GM06990 (cell line): Measurements from ENCODE around the gene JRKL.

Experiments used
- DNase-seq: peaks from one replicate; pipeline ENCODE4 v3.0.0-alpha.2; 2011; ENCODE audit not compliant: insufficient read length; ENCODE audit errors: extremely low read depth
- H3K27me3 ChIP-seq: replicated peaks from 2 replicates; pipeline ENCODE4 v1.6.0; 2011; ENCODE audit warnings: low read length; ENCODE audit not compliant: control insufficient read depth, insufficient read depth
- H3K36me3 ChIP-seq: 2 replicates; pipeline ENCODE4 v1.5.1; 2011; ENCODE audit warnings: low read length; ENCODE audit not compliant: control insufficient read depth, insufficient read depth
- H3K4me3 ChIP-seq: replicated peaks from 2 replicates; pipeline ENCODE4 v1.5.1; 2011; ENCODE audit warnings: low read depth, mild to moderate bottlenecking, control low read depth, low read length
- TF ChIP-seq, protein P1 (sequence below): IDR thresholded peaks from 2 replicates; pipeline ENCODE4 v1.5.1; 2011; ENCODE audit warnings: low read length, control low read depth, mild to moderate bottlenecking, inconsistent platforms; ENCODE audit not compliant: insufficient read depth, poor library complexity, severe bottlenecking

JRKL gene

DNA sequence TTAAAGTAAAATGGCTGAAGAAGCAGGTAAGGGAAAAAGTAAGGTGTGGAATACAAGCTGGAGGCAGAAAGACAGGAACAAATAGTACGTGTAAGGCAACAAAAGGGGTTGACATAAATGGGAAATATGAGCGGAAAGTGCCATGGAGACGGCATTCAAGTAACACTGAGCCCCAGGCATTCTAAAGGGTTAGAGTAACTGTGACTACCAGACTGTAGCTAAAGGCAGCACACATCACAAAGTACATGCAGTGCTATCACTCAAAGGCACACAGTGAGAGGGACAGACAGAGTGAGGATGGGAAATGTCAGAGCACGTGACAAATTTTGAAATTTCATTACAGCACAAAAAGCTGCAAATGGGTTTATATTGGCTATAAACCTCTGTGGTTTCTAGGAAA, 33.0 kb upstream of the JRKL start:
- DNase-seq = no peak
- Histone ChIP-seq H3K4me3 (no peak overlapping the region), H3K27me3 (no peaks in the 10 kb centered on the region), H3K36me3 (peaks cover 3% of the 10 kb centered on the region)
- TF ChIP-seq, protein P1, sequence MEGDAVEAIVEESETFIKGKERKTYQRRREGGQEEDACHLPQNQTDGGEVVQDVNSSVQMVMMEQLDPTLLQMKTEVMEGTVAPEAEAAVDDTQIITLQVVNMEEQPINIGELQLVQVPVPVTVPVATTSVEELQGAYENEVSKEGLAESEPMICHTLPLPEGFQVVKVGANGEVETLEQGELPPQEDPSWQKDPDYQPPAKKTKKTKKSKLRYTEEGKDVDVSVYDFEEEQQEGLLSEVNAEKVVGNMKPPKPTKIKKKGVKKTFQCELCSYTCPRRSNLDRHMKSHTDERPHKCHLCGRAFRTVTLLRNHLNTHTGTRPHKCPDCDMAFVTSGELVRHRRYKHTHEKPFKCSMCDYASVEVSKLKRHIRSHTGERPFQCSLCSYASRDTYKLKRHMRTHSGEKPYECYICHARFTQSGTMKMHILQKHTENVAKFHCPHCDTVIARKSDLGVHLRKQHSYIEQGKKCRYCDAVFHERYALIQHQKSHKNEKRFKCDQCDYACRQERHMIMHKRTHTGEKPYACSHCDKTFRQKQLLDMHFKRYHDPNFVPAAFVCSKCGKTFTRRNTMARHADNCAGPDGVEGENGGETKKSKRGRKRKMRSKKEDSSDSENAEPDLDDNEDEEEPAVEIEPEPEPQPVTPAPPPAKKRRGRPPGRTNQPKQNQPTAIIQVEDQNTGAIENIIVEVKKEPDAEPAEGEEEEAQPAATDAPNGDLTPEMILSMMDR = no peak

DNA sequence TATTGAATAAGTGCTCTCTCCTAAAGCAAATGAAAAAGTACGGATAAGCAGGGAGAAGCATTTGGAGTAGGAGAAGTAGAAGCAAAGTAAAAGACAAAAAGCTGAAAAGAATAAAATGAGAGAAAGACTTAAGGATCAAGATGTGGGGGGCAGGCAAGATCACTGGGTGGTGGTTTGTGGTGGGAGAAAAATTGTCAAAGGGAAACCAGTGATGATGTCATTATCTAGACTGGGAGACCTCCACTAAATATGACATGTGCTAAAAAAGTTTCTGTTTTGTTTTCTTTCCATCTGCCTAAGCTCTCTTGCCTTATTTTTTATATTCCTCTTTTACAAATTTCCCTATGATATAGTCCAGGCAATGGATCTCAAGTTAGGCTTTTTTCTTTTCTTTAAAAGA, 32.0 kb upstream of the JRKL start:
- Histone ChIP-seq H3K36me3 (peaks cover 3% of the 10 kb centered on the region), H3K4me3 (no peak overlapping the region), H3K27me3 (no peaks in the 10 kb centered on the region)
- no peak for DNase-seq
- TF ChIP-seq, protein P1 = no peak

DNA sequence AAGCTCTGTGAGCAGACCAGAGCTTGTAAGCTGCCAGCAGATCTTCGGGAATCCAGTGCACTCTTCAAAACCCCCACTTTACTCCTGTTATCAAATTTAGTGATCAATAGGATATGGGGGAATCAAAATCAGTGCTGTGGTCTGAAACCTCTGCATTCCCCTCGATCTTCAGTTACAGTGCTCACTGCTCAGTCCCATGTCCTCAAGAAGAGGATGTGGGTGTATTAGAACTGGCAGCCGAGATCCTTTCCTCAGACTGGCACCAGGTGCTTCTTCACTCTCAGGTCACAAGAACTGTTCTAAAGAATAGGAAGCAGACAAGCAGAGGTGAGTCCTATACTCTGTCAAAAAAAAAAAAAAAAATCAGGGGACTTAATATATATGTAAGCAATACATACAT, 31.5 kb upstream of the JRKL start:
- Histone ChIP-seq H3K36me3 (peaks cover 3% of the 10 kb centered on the region), H3K4me3 (no peak overlapping the region), H3K27me3 (no peaks in the 10 kb centered on the region)
- TF ChIP-seq, protein P1 = no peak
- DNase-seq = no peak

DNA sequence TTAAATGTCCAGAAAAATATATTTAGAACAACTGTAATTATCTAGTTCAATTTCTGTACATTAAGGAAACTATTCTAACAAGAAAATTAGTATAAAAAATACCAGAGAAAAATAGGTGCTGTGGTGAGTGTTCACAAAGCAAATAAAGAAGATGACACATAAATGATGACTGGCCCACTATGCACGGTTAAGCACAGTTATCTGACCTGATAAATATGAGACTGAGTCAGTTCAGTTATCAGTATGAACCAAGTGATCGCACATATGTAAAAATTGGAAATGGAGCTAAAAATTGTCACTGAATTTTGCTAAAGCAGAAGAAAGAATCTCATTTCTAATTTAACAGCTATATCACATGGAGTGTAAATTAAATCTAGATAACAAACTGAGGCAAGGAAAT, 28.0 kb upstream of the JRKL start:
- TF ChIP-seq, protein P1 = no peak
- no peak for DNase-seq

DNA sequence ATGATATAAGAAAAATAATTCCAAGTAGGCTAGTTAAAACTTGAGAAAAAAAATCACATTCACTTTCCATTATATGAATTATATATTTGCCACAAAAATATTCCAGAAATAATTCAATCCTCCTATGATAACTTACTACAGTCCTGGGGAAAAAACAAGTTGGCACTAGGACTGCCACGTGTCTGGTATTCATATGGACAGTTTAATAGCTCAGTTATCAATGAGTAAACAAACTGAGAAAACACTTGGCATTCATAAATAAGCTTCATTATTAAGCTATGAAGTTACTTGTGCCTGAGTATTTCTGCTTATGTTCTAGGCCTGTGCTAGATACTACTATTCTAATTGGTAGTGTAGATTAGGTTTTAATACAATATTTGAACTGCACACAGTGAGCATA, 24.3 kb upstream of the JRKL start:
- H3K4me3 ChIP-seq = no peak overlapping the region
- peaks cover 1% of the 10 kb centered on the region; the same call in 1 of the 2 replicates for H3K36me3 ChIP-seq
- no peaks in the 10 kb centered on the region for H3K27me3 ChIP-seq
- DNase-seq = no peak
- TF ChIP-seq, protein P1 = no peak

More for the DNA sequence above, 28.0 kb upstream of the JRKL start:
- H3K36me3 ChIP-seq = peaks cover 3% of the 10 kb centered on the region
- H3K4me3 ChIP-seq = no peak overlapping the region
- no peaks in the 10 kb centered on the region for H3K27me3 ChIP-seq

DNA sequence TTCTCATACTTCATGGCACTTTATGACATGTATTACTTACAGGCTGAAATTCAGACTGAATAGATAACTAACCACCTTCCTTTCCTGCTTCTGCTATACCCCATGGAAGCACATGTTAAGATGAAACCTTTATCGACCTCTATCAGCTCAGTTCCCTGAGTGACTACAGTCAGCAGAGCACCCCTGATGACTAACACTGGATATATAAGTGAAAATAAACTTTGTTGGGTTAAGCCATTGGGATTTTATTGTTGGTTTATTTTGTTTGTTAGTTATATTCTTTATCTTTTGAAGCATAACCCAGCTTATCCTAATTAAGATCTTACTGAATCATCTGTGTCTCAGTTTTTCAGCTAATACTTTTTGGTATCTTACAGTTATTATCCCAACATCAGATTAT, 23.8 kb upstream of the JRKL start:
- peaks cover 1% of the 10 kb centered on the region; the same call in 1 of the 2 replicates for H3K36me3 ChIP-seq
- no peaks in the 10 kb centered on the region for H3K27me3 ChIP-seq
- TF ChIP-seq, protein P1 = no peak
- no peak for DNase-seq
- no peak overlapping the region for H3K4me3 ChIP-seq
